ENCODE results near the gene LUZP1. TPM values are rescaled to one million over a fixed set of nuclear protein-coding genes. Genes with fewer than 3 reads are reported as not detected.

LUZP1 gene
- total and polyA plus RNA-seq, 10 donors: 1.7 to 51.6 (median 31.6) TPM

DNA sequence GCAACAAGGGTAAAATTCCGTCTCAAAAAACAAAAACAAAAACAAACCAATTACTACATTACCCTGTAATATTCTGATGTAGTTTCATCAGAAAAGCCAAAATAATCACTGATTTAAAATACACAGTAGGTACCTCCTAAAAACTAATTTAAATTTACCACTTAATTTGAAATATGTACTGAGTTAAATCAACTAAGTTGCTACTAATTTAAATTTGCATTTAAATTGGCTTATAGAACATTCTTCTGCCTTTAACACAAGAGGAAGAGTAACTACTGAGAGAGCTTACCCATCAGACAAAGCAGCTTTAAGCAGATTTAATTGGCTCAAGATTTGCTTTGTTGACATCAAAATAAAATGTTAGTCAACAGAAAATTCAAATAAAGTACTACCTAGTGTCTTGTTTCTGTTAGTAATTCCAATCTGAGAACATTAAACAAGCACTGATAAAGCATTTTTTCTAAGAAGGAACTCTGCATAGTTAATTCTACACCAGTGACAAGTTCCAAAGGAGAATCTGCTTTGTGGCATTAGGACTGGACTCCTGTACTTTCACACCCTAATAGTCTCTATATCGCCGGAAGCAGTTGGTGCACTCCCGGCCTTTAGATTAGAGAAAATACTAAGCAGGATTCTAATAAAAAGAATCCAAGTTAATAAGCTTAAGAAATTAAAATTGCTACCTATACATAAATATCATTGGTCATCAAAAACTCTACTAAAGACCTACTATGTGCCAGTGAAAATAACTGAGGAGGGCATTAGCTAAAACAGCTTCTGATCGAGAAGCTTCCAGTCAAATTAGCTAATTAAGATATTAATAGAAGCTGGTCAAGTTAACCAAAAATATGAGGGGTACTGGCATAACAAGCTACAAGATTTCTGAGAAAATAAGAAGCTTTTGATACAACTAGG lies 8.4 kb downstream of the LUZP1 start:
- Histone ChIP-seq H3K9me3 (no peaks in the 10 kb centered on the region), H3K27ac (no peak overlapping the region), H3K27me3 (replicated peaks in 1 of 7) (no peaks in the 10 kb centered on the region), H3K36me3 (no peaks in the 10 kb centered on the region), H3K4me1 (peaks cover 4 to 85% (median 47%) of the 10 kb centered on the region in 6 donors), H3K4me3 (no peak overlapping the region)
- WGBS, 5 donors: 76 to 90% (median 86%) methylated on average over 5 of the region's 5 CpGs
- DNase-seq: no peak
- TF ChIP-seq POLR2A (IDR thresholded peaks at IDR 0.05) (no peak), POLR2AphosphoS5 (IDR thresholded peaks at IDR 0.05) (no peak)
- TF ChIP-seq, protein P1, sequence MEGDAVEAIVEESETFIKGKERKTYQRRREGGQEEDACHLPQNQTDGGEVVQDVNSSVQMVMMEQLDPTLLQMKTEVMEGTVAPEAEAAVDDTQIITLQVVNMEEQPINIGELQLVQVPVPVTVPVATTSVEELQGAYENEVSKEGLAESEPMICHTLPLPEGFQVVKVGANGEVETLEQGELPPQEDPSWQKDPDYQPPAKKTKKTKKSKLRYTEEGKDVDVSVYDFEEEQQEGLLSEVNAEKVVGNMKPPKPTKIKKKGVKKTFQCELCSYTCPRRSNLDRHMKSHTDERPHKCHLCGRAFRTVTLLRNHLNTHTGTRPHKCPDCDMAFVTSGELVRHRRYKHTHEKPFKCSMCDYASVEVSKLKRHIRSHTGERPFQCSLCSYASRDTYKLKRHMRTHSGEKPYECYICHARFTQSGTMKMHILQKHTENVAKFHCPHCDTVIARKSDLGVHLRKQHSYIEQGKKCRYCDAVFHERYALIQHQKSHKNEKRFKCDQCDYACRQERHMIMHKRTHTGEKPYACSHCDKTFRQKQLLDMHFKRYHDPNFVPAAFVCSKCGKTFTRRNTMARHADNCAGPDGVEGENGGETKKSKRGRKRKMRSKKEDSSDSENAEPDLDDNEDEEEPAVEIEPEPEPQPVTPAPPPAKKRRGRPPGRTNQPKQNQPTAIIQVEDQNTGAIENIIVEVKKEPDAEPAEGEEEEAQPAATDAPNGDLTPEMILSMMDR (IDR thresholded peaks at IDR 0.05 in 8 of 11, conservative IDR thresholded peaks at IDR 0.05 in 3 of 11): no peak
- intact Hi-C loops (cut with DNase I; ENCODE audit: low total_unique reads): no loop called here

GRCh38 chr1:23156940-23157339 lies 11.7 kb downstream of the LUZP1 start:
- DNase-seq: no peak
- no peak overlapping the region for H3K4me3 ChIP-seq
- H3K9me3 ChIP-seq: no peaks in the 10 kb centered on the region
- H3K27me3 ChIP-seq (replicated peaks in 1 of 7): no peaks in the 10 kb centered on the region
- TF ChIP-seq, protein P1 (IDR thresholded peaks at IDR 0.05 in 8 of 11, conservative IDR thresholded peaks at IDR 0.05 in 3 of 11): no peak
- TF ChIP-seq POLR2AphosphoS5 (IDR thresholded peaks at IDR 0.05): no peak
- TF ChIP-seq POLR2A (IDR thresholded peaks at IDR 0.05): no peak
- WGBS, 5 donors: 93 to 97% (median 95%) methylated on average over 4 of the region's 4 CpGs
- intact Hi-C loops (cut with DNase I; ENCODE audit: low total_unique reads): no loop called here
- H3K4me1 ChIP-seq: peaks cover 0 to 58% (median 34%) of the 10 kb centered on the region in 6 donors
- H3K36me3 ChIP-seq: no peaks in the 10 kb centered on the region
- H3K27ac ChIP-seq: no peak overlapping the region

DNA sequence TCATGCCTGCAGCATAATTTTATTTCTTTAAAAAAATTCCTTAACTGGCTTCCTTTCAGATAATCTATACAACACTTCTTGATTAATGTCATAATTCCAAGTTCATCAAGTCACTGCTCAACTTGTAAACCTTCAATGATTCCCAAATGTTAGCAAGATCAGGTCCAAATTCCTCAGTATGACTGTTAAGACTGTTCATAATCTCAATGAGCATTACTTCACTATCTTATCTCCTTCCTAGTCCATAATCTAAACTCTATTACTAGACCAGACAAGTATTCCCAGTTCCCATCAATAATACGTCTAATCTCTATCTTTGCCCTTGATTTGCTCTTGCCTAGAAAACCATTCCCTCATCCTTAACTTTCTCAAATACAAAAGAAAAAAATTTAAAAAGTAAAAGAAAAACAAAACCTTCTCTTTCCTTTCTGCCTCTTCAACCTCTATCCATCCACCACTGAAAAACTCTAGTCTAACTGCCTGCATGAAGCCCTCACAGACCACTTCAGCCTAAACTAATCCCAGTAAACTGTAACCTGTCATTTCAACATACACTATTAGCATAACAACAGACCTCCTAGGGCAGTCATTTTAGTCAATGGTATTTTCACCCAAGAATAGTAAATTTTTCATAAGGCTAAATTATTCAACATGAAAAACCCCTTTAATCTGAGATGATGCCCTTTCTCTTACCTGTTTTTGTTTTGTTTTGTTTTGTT lies 15.5 kb downstream of the LUZP1 start:
- TF ChIP-seq, protein P1 (IDR thresholded peaks at IDR 0.05 in 8 of 11, conservative IDR thresholded peaks at IDR 0.05 in 3 of 11): no peak
- TF ChIP-seq POLR2A (IDR thresholded peaks at IDR 0.05): no peak
- TF ChIP-seq POLR2AphosphoS5 (IDR thresholded peaks at IDR 0.05): no peak
- intact Hi-C loops (cut with DNase I; ENCODE audit: low total_unique reads): no loop called here
- WGBS, 5 donors: 80 to 87% (median 82%) methylated on average over 1 of the region's 1 CpG
- H3K4me3 ChIP-seq: no peak overlapping the region
- no peaks in the 10 kb centered on the region for H3K36me3 ChIP-seq
- H3K9me3 ChIP-seq: no peaks in the 10 kb centered on the region
- no peak overlapping the region for H3K27ac ChIP-seq
- H3K27me3 ChIP-seq (replicated peaks in 1 of 7): no peaks in the 10 kb centered on the region
- H3K4me1 ChIP-seq: peaks cover 5 to 45% (median 25%) of the 10 kb centered on the region in 6 donors
- DNase-seq: no peak

DNA sequence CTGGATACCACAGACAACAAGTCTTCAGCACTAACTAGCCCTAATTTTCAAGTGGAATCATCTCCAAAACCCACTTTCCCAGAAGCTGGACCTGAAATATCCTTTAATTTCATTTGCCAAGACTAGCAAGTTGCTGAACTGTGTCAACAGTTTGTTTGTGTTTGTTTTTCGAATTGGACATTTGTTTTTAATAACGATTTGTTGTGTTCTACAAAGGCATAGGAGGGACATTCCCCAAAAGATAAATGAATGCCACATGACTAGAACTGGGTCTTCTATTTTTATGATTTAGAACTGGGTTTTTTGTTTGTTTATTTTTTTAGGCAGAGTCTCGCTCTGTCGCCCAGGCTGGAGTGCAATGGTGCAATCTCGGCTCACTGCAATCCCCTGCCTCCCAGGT lies 17.9 kb downstream of the LUZP1 start:
- Histone ChIP-seq H3K27ac (no peak overlapping the region), H3K27me3 (replicated peaks in 1 of 7) (no peaks in the 10 kb centered on the region), H3K9me3 (no peaks in the 10 kb centered on the region), H3K4me1 (peaks cover 5 to 34% (median 25%) of the 10 kb centered on the region in 6 donors), H3K36me3 (peaks cover 0 to 5% (median 0%) of the 10 kb centered on the region in 6 donors), H3K4me3 (no peak overlapping the region)
- WGBS, 5 donors: 92 to 94% (median 92%) methylated on average over 5 of the region's 5 CpGs
- intact Hi-C loops (cut with DNase I; ENCODE audit: low total_unique reads): no loop called here
- DNase-seq: no peak
- TF ChIP-seq POLR2A (IDR thresholded peaks at IDR 0.05): no peak
- TF ChIP-seq, protein P1 (IDR thresholded peaks at IDR 0.05 in 8 of 11, conservative IDR thresholded peaks at IDR 0.05 in 3 of 11): no peak
- TF ChIP-seq POLR2AphosphoS5 (IDR thresholded peaks at IDR 0.05): no peak
